ENCODE data around the gene NKX1-1. TPM values are rescaled to one million over a fixed set of nuclear protein-coding genes. Genes with fewer than 3 reads are reported as not detected.

Gene NKX1-1
- total RNA-seq, 1 donor from 2014 or later, result not detected

GRCh38 chr4:1376391-1376840 is 29.8 kb downstream of the NKX1-1 start:
- no peaks in the 10 kb centered on the region for H3K4me1 Mint-ChIP-seq (ENCODE audit: unreplicated experiment)
- no peaks in the 10 kb centered on the region for H3K27me3 Mint-ChIP-seq (ENCODE audit: unreplicated experiment)
- no peak overlapping the region for H3K27ac Mint-ChIP-seq (ENCODE audit: unreplicated experiment)
- no peak overlapping the region for H3K4me3 Mint-ChIP-seq (ENCODE audit: unreplicated experiment)
- peaks cover 20% of the 10 kb centered on the region for H3K36me3 Mint-ChIP-seq (ENCODE audit: unreplicated experiment)
- DNase-seq (ENCODE audit: extremely low spot score, unreplicated experiment), result no peak
- TF ChIP-seq, protein P1, sequence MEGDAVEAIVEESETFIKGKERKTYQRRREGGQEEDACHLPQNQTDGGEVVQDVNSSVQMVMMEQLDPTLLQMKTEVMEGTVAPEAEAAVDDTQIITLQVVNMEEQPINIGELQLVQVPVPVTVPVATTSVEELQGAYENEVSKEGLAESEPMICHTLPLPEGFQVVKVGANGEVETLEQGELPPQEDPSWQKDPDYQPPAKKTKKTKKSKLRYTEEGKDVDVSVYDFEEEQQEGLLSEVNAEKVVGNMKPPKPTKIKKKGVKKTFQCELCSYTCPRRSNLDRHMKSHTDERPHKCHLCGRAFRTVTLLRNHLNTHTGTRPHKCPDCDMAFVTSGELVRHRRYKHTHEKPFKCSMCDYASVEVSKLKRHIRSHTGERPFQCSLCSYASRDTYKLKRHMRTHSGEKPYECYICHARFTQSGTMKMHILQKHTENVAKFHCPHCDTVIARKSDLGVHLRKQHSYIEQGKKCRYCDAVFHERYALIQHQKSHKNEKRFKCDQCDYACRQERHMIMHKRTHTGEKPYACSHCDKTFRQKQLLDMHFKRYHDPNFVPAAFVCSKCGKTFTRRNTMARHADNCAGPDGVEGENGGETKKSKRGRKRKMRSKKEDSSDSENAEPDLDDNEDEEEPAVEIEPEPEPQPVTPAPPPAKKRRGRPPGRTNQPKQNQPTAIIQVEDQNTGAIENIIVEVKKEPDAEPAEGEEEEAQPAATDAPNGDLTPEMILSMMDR (IDR thresholded peaks at IDR 0.05), result no peak
- H3K9me3 Mint-ChIP-seq (ENCODE audit: unreplicated experiment), result no peaks in the 10 kb centered on the region

DNA sequence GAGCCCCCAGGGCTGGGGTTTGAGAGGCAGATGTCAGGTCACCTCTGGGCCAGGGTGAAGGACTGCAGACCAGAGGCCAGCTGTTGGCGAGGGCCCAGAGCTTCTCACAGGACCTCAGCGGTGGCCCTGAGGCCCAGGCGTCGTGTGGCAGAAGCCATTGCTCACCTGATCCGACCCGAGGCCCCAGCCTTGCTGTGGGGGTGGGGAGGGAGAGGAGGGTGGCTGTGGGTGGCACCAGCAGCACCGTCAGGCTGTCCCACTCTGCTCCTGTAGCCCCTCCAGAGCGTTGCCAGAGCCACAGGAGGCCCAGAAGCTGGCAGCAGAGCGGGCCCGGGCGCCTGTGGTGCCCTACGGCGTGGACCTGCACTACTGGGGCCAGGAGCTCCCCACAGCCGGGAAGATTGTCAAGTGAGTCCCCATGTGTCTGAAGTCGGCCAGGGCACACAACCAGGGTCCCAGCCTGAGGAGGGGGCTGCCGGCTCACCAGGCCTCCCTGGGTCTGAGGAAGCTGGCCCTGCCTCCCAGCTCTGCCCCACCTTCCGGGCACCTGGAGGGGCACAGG is 30.4 kb downstream of the NKX1-1 start:
- DNase-seq (ENCODE audit: extremely low spot score, unreplicated experiment), result no peak

DNA sequence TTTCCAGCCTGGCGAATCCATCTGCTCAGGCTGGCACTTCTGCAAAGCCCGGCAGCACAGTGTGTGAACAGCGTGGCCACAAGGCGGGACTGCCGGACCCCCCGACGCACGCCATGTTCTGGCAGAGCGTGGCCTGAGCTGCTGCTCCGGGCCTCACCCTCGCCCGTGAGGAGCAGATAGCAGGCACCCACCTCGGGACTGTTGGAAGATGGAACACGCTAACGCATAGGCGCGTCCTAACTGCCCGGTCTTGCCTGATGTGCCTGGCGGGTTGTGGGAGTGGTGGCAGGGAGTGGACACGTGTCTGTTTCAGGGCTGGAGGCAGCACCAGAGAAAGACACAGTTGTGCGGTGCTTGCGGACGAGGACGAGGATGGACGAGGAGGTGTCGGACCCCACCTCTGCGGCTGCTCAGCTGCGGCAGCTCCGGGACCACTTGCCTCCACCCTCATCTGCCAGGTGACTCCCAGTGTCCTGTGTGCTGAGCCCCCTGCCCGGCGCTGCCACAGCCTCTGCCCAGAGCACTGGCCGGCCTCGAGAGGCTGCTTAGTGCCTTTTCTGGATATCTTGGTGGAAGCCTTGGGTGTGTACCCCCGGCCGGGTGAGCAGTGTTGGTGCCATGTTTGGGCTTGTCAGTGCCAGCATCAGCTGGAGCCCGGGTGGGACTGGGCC is 31.1 kb downstream of the NKX1-1 start:
- Mint-ChIP-seq H3K4me3 (ENCODE audit: unreplicated experiment) (no peak overlapping the region), H3K4me1 (ENCODE audit: unreplicated experiment) (no peaks in the 10 kb centered on the region), H3K27me3 (ENCODE audit: unreplicated experiment) (no peaks in the 10 kb centered on the region), H3K36me3 (ENCODE audit: unreplicated experiment) (peaks cover 22% of the 10 kb centered on the region), H3K9me3 (ENCODE audit: unreplicated experiment) (no peaks in the 10 kb centered on the region), H3K27ac (ENCODE audit: unreplicated experiment) (no peak overlapping the region)
- TF ChIP-seq, protein P1 (IDR thresholded peaks at IDR 0.05), result no peak
- no peak for DNase-seq (ENCODE audit: extremely low spot score, unreplicated experiment)

More for the DNA sequence above, 30.4 kb downstream of the NKX1-1 start:
- Mint-ChIP-seq H3K4me1 (ENCODE audit: unreplicated experiment) (no peaks in the 10 kb centered on the region), H3K27ac (ENCODE audit: unreplicated experiment) (no peak overlapping the region), H3K4me3 (ENCODE audit: unreplicated experiment) (no peak overlapping the region), H3K9me3 (ENCODE audit: unreplicated experiment) (no peaks in the 10 kb centered on the region), H3K27me3 (ENCODE audit: unreplicated experiment) (no peaks in the 10 kb centered on the region), H3K36me3 (ENCODE audit: unreplicated experiment) (peaks cover 22% of the 10 kb centered on the region)
- TF ChIP-seq, protein P1 (IDR thresholded peaks at IDR 0.05), result no peak

DNA sequence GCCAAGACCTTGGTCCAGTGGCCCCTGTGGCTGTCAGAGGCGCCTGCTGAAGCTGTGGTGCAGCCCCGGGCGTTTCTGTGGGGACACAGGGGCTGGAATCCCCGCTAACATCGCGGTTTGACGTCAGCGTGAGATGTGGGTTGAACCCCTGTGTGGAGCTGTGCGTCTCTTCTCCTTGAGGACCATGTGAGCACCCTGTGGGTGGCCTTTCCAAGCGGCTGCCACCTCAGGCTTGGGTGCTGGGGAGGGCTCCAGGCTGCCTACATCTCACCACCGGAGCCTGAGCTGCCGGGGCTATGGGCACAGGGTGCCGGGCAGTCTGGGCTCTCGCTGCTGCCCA is 31.6 kb downstream of the NKX1-1 start:
- DNase-seq (ENCODE audit: extremely low spot score, unreplicated experiment), result no peak

More for the DNA sequence above, 31.6 kb downstream of the NKX1-1 start:
- no peaks in the 10 kb centered on the region for H3K27me3 Mint-ChIP-seq (ENCODE audit: unreplicated experiment)
- H3K4me3 Mint-ChIP-seq (ENCODE audit: unreplicated experiment), result no peak overlapping the region
- H3K9me3 Mint-ChIP-seq (ENCODE audit: unreplicated experiment), result no peaks in the 10 kb centered on the region
- H3K4me1 Mint-ChIP-seq (ENCODE audit: unreplicated experiment), result no peaks in the 10 kb centered on the region
- H3K27ac Mint-ChIP-seq (ENCODE audit: unreplicated experiment), result no peak overlapping the region
- H3K36me3 Mint-ChIP-seq (ENCODE audit: unreplicated experiment), result peaks cover 22% of the 10 kb centered on the region
- TF ChIP-seq, protein P1 (IDR thresholded peaks at IDR 0.05), result no peak
